Measurements from ENCODE around the gene ZSCAN9. TPM values are rescaled to one million over a fixed set of nuclear protein-coding genes. Genes with fewer than 3 reads are reported as not detected.

Gene ZSCAN9
- total and polyA plus RNA-seq, 9 of the 15 experiments (the other 6 are each of a cell fraction or from before 2014, with no cell fraction given) = 18.8 to 48.9 (median 28.7) TPM

DNA sequence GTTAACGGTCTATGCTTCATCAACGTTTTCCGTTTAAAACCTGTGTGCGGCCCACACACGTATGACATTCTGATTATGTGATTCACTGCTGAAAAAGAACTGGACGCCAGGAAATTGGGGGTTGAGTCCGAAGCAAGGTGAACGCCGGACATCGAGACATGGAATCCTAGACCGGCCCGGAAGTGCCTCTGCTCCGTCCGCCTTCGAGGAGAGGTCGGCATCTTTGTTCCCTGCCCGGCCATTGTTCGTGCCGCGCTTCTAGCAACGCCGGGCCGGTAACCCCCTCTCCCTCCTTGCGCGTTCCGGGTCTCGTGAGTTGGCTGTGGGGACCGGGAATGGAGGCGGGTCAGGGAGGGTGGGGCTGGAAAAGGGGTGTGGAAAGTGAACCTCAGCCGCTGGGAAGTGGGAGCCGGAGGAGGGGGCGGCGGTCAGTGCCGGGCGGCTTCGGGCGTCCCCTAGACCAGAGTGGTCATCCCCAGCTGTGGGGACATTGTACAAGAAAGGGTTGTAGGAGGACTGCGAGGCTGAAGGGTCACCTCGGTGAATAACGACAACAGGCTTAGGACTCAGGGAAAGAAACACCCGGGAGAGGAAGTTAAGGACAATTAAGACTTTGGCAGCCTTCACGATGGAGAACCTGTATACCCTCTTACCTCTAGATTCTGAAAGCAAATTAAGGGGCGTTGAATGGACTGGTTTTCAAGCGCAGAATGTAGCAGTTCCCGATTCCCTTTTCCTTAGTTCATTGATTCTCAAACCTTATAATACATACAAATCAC, at the start of gene ZSCAN9 (continued):
- TF ChIP-seq ZBTB40 (IDR thresholded peaks at IDR 0.05) = peak; percentile 99
- no peak for TF ChIP-seq ZBTB40 (CRISPR knock-in tag; IDR thresholded peaks at IDR 0.05)
- TF ChIP-seq SNRNP70 (optimal IDR thresholded peaks at IDR 0.05; ENCODE audit: low read depth, low read length) = no peak
- no peak for TF ChIP-seq PRPF4 (IDR thresholded peaks at IDR 0.05; ENCODE audit: insufficient read depth, low read depth, low read length, poor library complexity, severe bottlenecking)
- no peak for TF ChIP-seq ARHGAP35 (IDR thresholded peaks at IDR 0.05; ENCODE audit: partially characterized antibody)
- TF ChIP-seq, protein P1, sequence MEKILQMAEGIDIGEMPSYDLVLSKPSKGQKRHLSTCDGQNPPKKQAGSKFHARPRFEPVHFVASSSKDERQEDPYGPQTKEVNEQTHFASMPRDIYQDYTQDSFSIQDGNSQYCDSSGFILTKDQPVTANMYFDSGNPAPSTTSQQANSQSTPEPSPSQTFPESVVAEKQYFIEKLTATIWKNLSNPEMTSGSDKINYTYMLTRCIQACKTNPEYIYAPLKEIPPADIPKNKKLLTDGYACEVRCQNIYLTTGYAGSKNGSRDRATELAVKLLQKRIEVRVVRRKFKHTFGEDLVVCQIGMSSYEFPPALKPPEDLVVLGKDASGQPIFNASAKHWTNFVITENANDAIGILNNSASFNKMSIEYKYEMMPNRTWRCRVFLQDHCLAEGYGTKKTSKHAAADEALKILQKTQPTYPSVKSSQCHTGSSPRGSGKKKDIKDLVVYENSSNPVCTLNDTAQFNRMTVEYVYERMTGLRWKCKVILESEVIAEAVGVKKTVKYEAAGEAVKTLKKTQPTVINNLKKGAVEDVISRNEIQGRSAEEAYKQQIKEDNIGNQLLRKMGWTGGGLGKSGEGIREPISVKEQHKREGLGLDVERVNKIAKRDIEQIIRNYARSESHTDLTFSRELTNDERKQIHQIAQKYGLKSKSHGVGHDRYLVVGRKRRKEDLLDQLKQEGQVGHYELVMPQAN (IDR thresholded peaks at IDR 0.05; ENCODE audit: borderline replicate concordance) = 0 out of 2 replicates have a peak, but pooled peaks have one; percentile 51
- TF ChIP-seq NR2C1 (IDR thresholded peaks at IDR 0.05) = peak; percentile 76; the same call in 1 of the 2 replicates
- peak; percentile 89 for TF ChIP-seq NR2C1 (tag; IDR thresholded peaks at IDR 0.05)
- no peak for TF ChIP-seq U2AF2 (optimal IDR thresholded peaks at IDR 0.05; ENCODE audit: low read depth, low read length)
- 0 out of 2 replicates have a peak, but pooled peaks have one; percentile 58 for TF ChIP-seq ZKSCAN8 (CRISPR knock-in tag; IDR thresholded peaks at IDR 0.05)
- TF ChIP-seq ATF1 (CRISPR knock-in tag; IDR thresholded peaks at IDR 0.05) = no peak
- TF ChIP-seq ATF1 (tag; IDR thresholded peaks at IDR 0.05) = peak; percentile 76
- TF ChIP-seq RBM14 (IDR thresholded peaks at IDR 0.05; ENCODE audit: borderline replicate concordance, insufficient read depth, low read depth, low read length) = no peak
- no peak for TF ChIP-seq ZNF695 (CRISPR knock-in tag; IDR thresholded peaks at IDR 0.05)

Measured in K562 (cell line).